ENCODE data around the gene TSTD1. TPM values are rescaled to one million over a fixed set of nuclear protein-coding genes. Genes with fewer than 3 reads are reported as not detected.
A peak's percentile ranks its signal among the peaks of the same experiment; 100 is the strongest.

Gene TSTD1
- total RNA-seq, 1 experiment from 2014 or later = 116 TPM

- Histone ChIP-seq H3K4me2 (ENCODE audit: low read length) (peak overlapping the region; percentile 73), H3K27me3 (ENCODE audit: insufficient read depth, low read length) (no peaks in the 10 kb centered on the region), H3K27ac (ENCODE audit: low read depth, low read length) (peak overlapping the region; percentile 46), H3K79me2 (ENCODE audit: insufficient read depth, low read length) (no peaks in the 10 kb centered on the region), H3K9me2 (ENCODE audit: insufficient read depth) (no peaks in the 10 kb centered on the region), H3K4me3 (replicated peaks in 1 of 2; ENCODE audit: low read depth in 1 of 2, low read length in 2 of 2) (peak overlapping the region; percentile 11 to 40; a peak in 3 of 4 replicates), H3K4me1 (ENCODE audit: control insufficient read depth in 1 of 2, insufficient read depth in 2 of 2, low read length in 2 of 2) (peaks cover 34 to 78% of the 10 kb centered on the region in 2 experiments), H3K9me3 (ENCODE audit: control insufficient read depth in 1 of 2, insufficient read depth in 1 of 2, low read depth in 1 of 2, low read length in 2 of 2) (no peaks in the 10 kb centered on the region), H4K20me1 (ENCODE audit: insufficient read depth) (no peaks in the 10 kb centered on the region), H3K36me3 (ENCODE audit: control insufficient read depth in 1 of 2, insufficient read depth in 2 of 2, low read length in 2 of 2) (no peaks in the 10 kb centered on the region), H2AFZ (ENCODE audit: low read depth, low read length, poor library complexity, severe bottlenecking) (peak overlapping the region; percentile 56), H3K9ac (ENCODE audit: low read length) (peak overlapping the region; percentile 46)
- DNase-seq (ENCODE audit: low read depth, low spot score) (peak; percentile 89), ATAC-seq (peak; percentile 94)
- POLR2A ChIA-PET = interaction anchor here (0.8 to 1.5 kb wide), 4 partner anchors 9 to 38 kb away, joined by 3 to 4 read pairs (median 3); partner anchors contain the start of gene USF1
- TF ChIP-seq ATF3 (IDR thresholded peaks at IDR 0.05) (no peak), MAX (IDR thresholded peaks at IDR 0.05) (no peak), YY1 (IDR thresholded peaks at IDR 0.05; ENCODE audit: extremely low read depth, insufficient replicate concordance, low read depth, low read length) (peak; percentile 73), EGR1 (IDR thresholded peaks at IDR 0.05; ENCODE audit: low read depth) (no peak), REST (IDR thresholded peaks at IDR 0.05; ENCODE audit: low read depth) (no peak), POLR2AphosphoS5 (IDR thresholded peaks at IDR 0.05; ENCODE audit: low read depth, low read length) (peak; percentile 85), ZBTB33 (IDR thresholded peaks at IDR 0.05; ENCODE audit: extremely low read depth, insufficient replicate concordance, low read length) (peak; percentile 88), EZH2 (IDR thresholded peaks at IDR 0.05) (no peak), ZFX (IDR thresholded peaks at IDR 0.05) (peak; percentile 40), RAD21 (IDR thresholded peaks at IDR 0.05; ENCODE audit: low read depth) (no peak)
- CTCF ChIA-PET = interaction anchor here (1.1 to 2.4 kb wide), 2 partner anchors 11 to 14 kb away, joined by 3 to 7 read pairs; no protein-coding TSS in a partner anchor
- BruUV-seq (replicated peaks) = TSS peak; percentile 94
- intact Hi-C loops (cut with micrococcal nuclease) = loop anchor here (1.0 kb wide), 1 partner anchor 32 kb away; no protein-coding TSS in a partner anchor
- RAD21 ChIA-PET (ENCODE audit: low non-redundant PET in 1 of 2, low total read pairs in 2 of 2, uncharacterized antibody in 2 of 2, unreplicated experiment in 2 of 2) = interaction anchor here in 1 of 2 experiments (0.5 kb wide), 1 partner anchor 93 kb away, joined by 3 read pairs; no protein-coding TSS in a partner anchor
These were observed 44.4 kb upstream of the TSTD1 start for GRCh38 chr1:161082996-161083747.
